BE2C (cell line): ENCODE data around the gene RAB27B.

Source experiments
- DNase-seq: peaks from one replicate; pipeline ENCODE4 v3.0.0-alpha.2; 2020
- H3K27me3 ChIP-seq: fragments of 250-450 bp; sonication (Bioruptor Pico); 2 replicates; pipeline ENCODE4 v1.5.1; 2020; ENCODE audit warnings: mild to moderate bottlenecking
- H3K36me3 ChIP-seq: fragments of 250-450 bp; sonication (Bioruptor Pico); 2 replicates; pipeline ENCODE4 v1.5.1; 2020; ENCODE audit warnings: mild to moderate bottlenecking
- H3K4me1 ChIP-seq: fragments of 250-450 bp; sonication (Bioruptor Pico); 2 replicates; pipeline ENCODE4 v1.5.1; 2020
- H3K4me3 ChIP-seq: 2 replicates; pipeline ENCODE4 v1.5.1; 2011; ENCODE audit warnings: low read depth, low read length
- H3K9me3 ChIP-seq: fragments of 250-450 bp; sonication (Bioruptor Pico); 2 replicates; pipeline ENCODE4 v1.5.1; 2020
- CTCF ChIP-seq: IDR thresholded peaks from 2 replicates; pipeline ENCODE4 v1.5.1; 2012; ENCODE audit warnings: mild to moderate bottlenecking, low read depth, low read length

Gene RAB27B

DNA sequence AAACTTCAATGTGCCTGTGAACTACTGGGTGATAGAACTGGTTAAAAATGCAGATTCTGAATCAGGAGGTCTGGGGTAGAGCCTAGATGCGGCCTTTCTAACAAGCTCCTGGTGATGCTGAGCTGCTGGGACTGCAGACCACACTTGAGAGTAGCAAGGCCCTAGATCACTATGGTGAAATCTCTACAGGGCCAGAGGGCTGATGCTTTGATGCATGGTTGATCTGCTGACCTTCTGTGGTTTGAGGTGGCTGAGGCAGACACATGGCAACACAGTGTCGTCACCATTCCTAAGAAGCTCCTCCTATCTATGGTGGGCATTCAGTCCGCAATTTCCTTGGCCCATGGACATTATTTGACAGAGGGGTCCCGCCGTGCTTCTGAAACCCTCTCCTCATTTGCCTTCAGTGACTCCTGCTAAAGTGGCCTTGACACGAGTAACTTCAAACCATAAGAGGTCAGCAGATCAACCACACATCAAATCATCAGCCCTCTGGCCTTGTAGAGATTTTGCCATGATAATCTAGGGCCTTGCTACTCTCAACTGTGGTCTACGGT is 111.2 kb downstream of the RAB27B start:
- H3K36me3 ChIP-seq = no peaks in the 10 kb centered on the region
- DNase-seq = no peak
- no peak for TF ChIP-seq CTCF
- no peaks in the 10 kb centered on the region for H3K4me1 ChIP-seq
- no peak overlapping the region for H3K4me3 ChIP-seq
- H3K9me3 ChIP-seq = no peaks in the 10 kb centered on the region
- H3K27me3 ChIP-seq = no peaks in the 10 kb centered on the region

DNA sequence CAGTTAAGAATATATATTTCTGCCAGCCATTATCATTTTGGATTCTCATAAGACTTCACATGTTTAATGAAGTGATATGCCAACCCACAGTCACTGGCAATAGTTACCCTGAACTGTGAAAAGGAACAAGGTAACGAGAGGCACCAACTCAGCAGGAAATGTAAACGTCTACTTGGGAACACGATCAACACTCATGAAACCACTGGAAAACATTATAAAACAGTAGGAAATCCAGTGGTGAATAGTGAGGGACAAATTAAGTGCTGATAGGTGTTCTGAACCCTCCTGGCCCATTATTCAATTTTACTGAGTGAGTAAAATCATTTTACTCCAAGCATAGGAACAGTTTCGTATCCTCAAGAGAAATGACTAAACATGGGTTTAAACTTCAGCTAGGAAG is 113.9 kb downstream of the RAB27B start:
- Histone ChIP-seq H3K9me3 (no peaks in the 10 kb centered on the region), H3K36me3 (no peaks in the 10 kb centered on the region), H3K27me3 (no peaks in the 10 kb centered on the region), H3K4me1 (no peaks in the 10 kb centered on the region), H3K4me3 (no peak overlapping the region)
- no peak for DNase-seq
- no peak for TF ChIP-seq CTCF

GRCh38 chr18:54942569-54942968 is 114.3 kb downstream of the RAB27B start:
- Histone ChIP-seq H3K9me3 (no peaks in the 10 kb centered on the region), H3K4me1 (no peaks in the 10 kb centered on the region), H3K4me3 (no peak overlapping the region), H3K36me3 (no peaks in the 10 kb centered on the region), H3K27me3 (no peaks in the 10 kb centered on the region)
- DNase-seq = no peak
- no peak for TF ChIP-seq CTCF
